ENCODE data around the gene ADK.

- TF ChIP-seq, protein P1, sequence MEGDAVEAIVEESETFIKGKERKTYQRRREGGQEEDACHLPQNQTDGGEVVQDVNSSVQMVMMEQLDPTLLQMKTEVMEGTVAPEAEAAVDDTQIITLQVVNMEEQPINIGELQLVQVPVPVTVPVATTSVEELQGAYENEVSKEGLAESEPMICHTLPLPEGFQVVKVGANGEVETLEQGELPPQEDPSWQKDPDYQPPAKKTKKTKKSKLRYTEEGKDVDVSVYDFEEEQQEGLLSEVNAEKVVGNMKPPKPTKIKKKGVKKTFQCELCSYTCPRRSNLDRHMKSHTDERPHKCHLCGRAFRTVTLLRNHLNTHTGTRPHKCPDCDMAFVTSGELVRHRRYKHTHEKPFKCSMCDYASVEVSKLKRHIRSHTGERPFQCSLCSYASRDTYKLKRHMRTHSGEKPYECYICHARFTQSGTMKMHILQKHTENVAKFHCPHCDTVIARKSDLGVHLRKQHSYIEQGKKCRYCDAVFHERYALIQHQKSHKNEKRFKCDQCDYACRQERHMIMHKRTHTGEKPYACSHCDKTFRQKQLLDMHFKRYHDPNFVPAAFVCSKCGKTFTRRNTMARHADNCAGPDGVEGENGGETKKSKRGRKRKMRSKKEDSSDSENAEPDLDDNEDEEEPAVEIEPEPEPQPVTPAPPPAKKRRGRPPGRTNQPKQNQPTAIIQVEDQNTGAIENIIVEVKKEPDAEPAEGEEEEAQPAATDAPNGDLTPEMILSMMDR (IDR thresholded peaks at IDR 0.05; ENCODE audit: extremely low read depth in 1 of 2, insufficient read depth in 1 of 2, low read depth in 1 of 2, low read length in 2 of 2), result no peak
- TF ChIP-seq POLR2A (IDR thresholded peaks at IDR 0.05; ENCODE audit: low read depth, low read length), result no peak
Observed at GRCh38 chr10:74363727-74364126, 212.7 kb downstream of the ADK start.

Data from endothelial cell of umbilical vein (primary cell).